IMR-90 (cell line): Measurements from ENCODE around the gene GJC3. TPM values are rescaled to one million over a fixed set of nuclear protein-coding genes. Genes with fewer than 3 reads are reported as not detected.

Experiments used
- ATAC-seq: fragments of 200-7000 bp; cut with Tn5 transposase; 2 replicates; pipeline ENCODE4 v1.9.1; 2020; ENCODE audit warnings: low read depth, mild to moderate bottlenecking, moderate library complexity
- BruUV-seq: library from RNA; stranded (reverse); fragments of 400-500 nt; replicated peaks from 2 replicates; lab custom pipeline; 2021; lab: Mats Ljungman, UMichigan
- CTCF ChIA-PET: fragments of 300-600 bp; formaldehyde crosslinking; extraction: SDS; loops from one replicate; lab custom pipeline; 2021; ENCODE audit warnings: antibody characterized with exemption; lab: Yijun Ruan, JAX
- POLR2A ChIA-PET: fragments of 300-600 bp; sonication (Branson Sonifier 250); formaldehyde crosslinking; loops from one replicate; lab custom pipeline; 2022; ENCODE audit warnings: antibody characterized with exemption; ENCODE audit not compliant: unreplicated experiment; lab: Charles Lee
- DNase-seq: peaks from one replicate; pipeline ENCODE4 v3.0.0; 2013
- H2AFZ ChIP-seq: replicated peaks from 2 replicates; pipeline ENCODE3; 2013; ENCODE audit warnings: low read length, mild to moderate bottlenecking; ENCODE audit not compliant: poor library complexity
- H2AK5ac ChIP-seq: 2 replicates; pipeline ENCODE4 v1.6.1; 2013; ENCODE audit warnings: low read depth, low read length, inconsistent platforms
- H2AK9ac ChIP-seq: replicated peaks from 2 replicates; pipeline ENCODE3; 2013; ENCODE audit warnings: mild to moderate bottlenecking, low read depth, low read length, moderate library complexity; ENCODE audit not compliant: poor library complexity
- H2BK120ac ChIP-seq: 2 replicates; pipeline ENCODE4 v1.6.1; 2013; ENCODE audit warnings: low read depth, low read length, inconsistent platforms
- H2BK15ac ChIP-seq: 3 replicates; pipeline ENCODE4 v1.6.1; 2013; ENCODE audit warnings: low read depth, low read length, inconsistent platforms
- H2BK20ac ChIP-seq: 2 replicates; pipeline ENCODE4 v1.6.1; 2013; ENCODE audit warnings: low read depth, mild to moderate bottlenecking, inconsistent platforms, low read length, moderate library complexity
- H2BK5ac ChIP-seq: 2 replicates; pipeline ENCODE4 v1.6.1; 2013; ENCODE audit warnings: mild to moderate bottlenecking, low read depth, low read length, inconsistent platforms; ENCODE audit not compliant: poor library complexity, severe bottlenecking
- H3K14ac ChIP-seq: replicated peaks from 2 replicates; pipeline ENCODE4 v1.6.1; 2013; ENCODE audit warnings: low read depth, low read length, inconsistent platforms
- H3K18ac ChIP-seq: 2 replicates; pipeline ENCODE4 v1.6.1; 2013; ENCODE audit warnings: low read depth, low read length, control low read depth
- H3K23ac ChIP-seq: 2 replicates; pipeline ENCODE4 v1.6.1; 2013; ENCODE audit warnings: low read depth, low read length, inconsistent platforms
- H3K27ac ChIP-seq: 2 replicates; pipeline ENCODE4 v1.5.1; 2013; ENCODE audit warnings: mild to moderate bottlenecking, control low read depth, low read length; ENCODE audit not compliant: insufficient read depth
- H3K27me3 ChIP-seq: 2 replicates; pipeline ENCODE4 v1.6.1; 2013; ENCODE audit warnings: low read length; ENCODE audit not compliant: control insufficient read depth, insufficient read depth
- H3K36me3 ChIP-seq: 2 replicates; pipeline ENCODE4 v1.6.1; 2013; ENCODE audit warnings: low read length, mixed read lengths; ENCODE audit not compliant: control insufficient read depth, insufficient read depth
- H3K4ac ChIP-seq: 2 replicates; pipeline ENCODE4 v1.6.1; 2013; ENCODE audit warnings: low read depth, low read length, inconsistent platforms
- H3K4me1 ChIP-seq: 2 replicates; pipeline ENCODE4 v1.6.1; 2013; ENCODE audit warnings: low read length, mixed read lengths; ENCODE audit not compliant: control insufficient read depth, insufficient read depth
- H3K4me2 ChIP-seq: 2 replicates; pipeline ENCODE4 v1.6.1; 2013; ENCODE audit warnings: low read depth, mild to moderate bottlenecking, control low read depth, low read length, moderate library complexity
- H3K4me3 ChIP-seq: 2 replicates; pipeline ENCODE4 v1.5.1; 2013; ENCODE audit warnings: low read depth, mild to moderate bottlenecking, control low read depth, low read length, moderate library complexity; ENCODE audit not compliant: insufficient read depth
- H3K56ac ChIP-seq: 2 replicates; pipeline ENCODE4 v1.6.1; 2013; ENCODE audit warnings: low read length, inconsistent platforms; ENCODE audit not compliant: insufficient read depth; ENCODE audit errors: extremely low read depth
- H3K79me1 ChIP-seq, 2 experiments: 2 replicates each; pipeline ENCODE4 v1.6.1; 2013; ENCODE audit warnings: low read length in 2 of 2, inconsistent platforms in 1 of 2, low read depth in 1 of 2
- H3K9ac ChIP-seq: 2 replicates; pipeline ENCODE4 v1.6.1; 2013; ENCODE audit warnings: low read depth, low read length, control low read depth
- H3K9me1 ChIP-seq: 2 replicates; pipeline ENCODE4 v1.6.1; 2013; ENCODE audit warnings: low read length, inconsistent platforms; ENCODE audit not compliant: insufficient read depth
- H3K9me3 ChIP-seq: 2 replicates; pipeline ENCODE4 v1.6.1; 2013; ENCODE audit warnings: low read length; ENCODE audit not compliant: control insufficient read depth, insufficient read depth
- H4K20me1 ChIP-seq: 2 replicates; pipeline ENCODE4 v1.6.1; 2013; ENCODE audit warnings: low read length, inconsistent platforms; ENCODE audit not compliant: insufficient read depth
- H4K5ac ChIP-seq: 2 replicates; pipeline ENCODE4 v1.6.1; 2013; ENCODE audit warnings: mild to moderate bottlenecking, low read depth, low read length, control low read depth
- H4K8ac ChIP-seq, 2 experiments: 2 replicates each; pipeline ENCODE4 v1.6.1; 2013; ENCODE audit warnings: low read depth in 2 of 2, low read length in 2 of 2, control low read depth in 1 of 2, inconsistent platforms in 1 of 2
- H4K91ac ChIP-seq: 2 replicates; pipeline ENCODE4 v1.6.1; 2013; ENCODE audit warnings: low read depth, low read length, inconsistent platforms; ENCODE audit not compliant: insufficient read depth
- BHLHE40 ChIP-seq: fragments of 150-350 bp; IDR thresholded peaks from 2 replicates; pipeline ENCODE4 v1.6.1; 2016; ENCODE audit warnings: mild to moderate bottlenecking, low read depth, low read length
- CEBPB ChIP-seq: IDR thresholded peaks from 2 replicates; pipeline ENCODE4 v1.6.1; 2012; ENCODE audit warnings: low read depth, low read length, improper control_type of control experiment
- CHD1 ChIP-seq: IDR thresholded peaks from 2 replicates; pipeline ENCODE4 v1.6.1; 2012; ENCODE audit warnings: low read depth, low read length, improper control_type of control experiment
- FOS ChIP-seq: fragments of 150-350 bp; IDR thresholded peaks from 2 replicates; pipeline ENCODE4 v1.6.1; 2016; ENCODE audit warnings: low read depth, low read length
- MAZ ChIP-seq: IDR thresholded peaks from 2 replicates; pipeline ENCODE4 v1.6.1; 2012; ENCODE audit warnings: low read depth, mild to moderate bottlenecking, low read length, improper control_type of control experiment, moderate library complexity, borderline replicate concordance
- MXI1 ChIP-seq: IDR thresholded peaks from 2 replicates; pipeline ENCODE4 v1.6.1; 2012; ENCODE audit warnings: low read depth, mild to moderate bottlenecking, low read length, moderate library complexity, borderline replicate concordance
- NFE2L2 ChIP-seq: fragments of 150-350 bp; IDR thresholded peaks from 2 replicates; pipeline ENCODE4 v1.6.1; 2016; ENCODE audit warnings: low read depth, mild to moderate bottlenecking, low read length
- RFX5 ChIP-seq: IDR thresholded peaks from 2 replicates; pipeline ENCODE4 v1.8.0; 2012; ENCODE audit warnings: low read depth, mild to moderate bottlenecking, low read length, moderate library complexity
- USF2 ChIP-seq: fragments of 150-350 bp; IDR thresholded peaks from 2 replicates; pipeline ENCODE4 v1.6.1; 2017; ENCODE audit warnings: mild to moderate bottlenecking, antibody characterized with exemption, low read length, low read depth
- WGBS, 2 experiments: methylation state at CpG; one replicate each; pipeline versions ENCODE4 v1.1.5 to v1.1.7; 2013; ENCODE audit warnings: missing lambda C conversion rate in 2 of 2; ENCODE audit not compliant: insufficient read length in 1 of 2; ENCODE audit errors: extremely low coverage in 2 of 2; 5-methylcytosine and 5-hydroxymethylcytosine counted together
- dilution Hi-C: fragments of 300-500 bp; cut with HindIII; formaldehyde crosslinking; loops from one replicate; pipeline ENCODE4 v1.14.3; 2018; ENCODE audit warnings: low sequenced_read_pairs; ENCODE audit not compliant: unreplicated experiment
- in situ Hi-C: fragments of 300-500 bp; cut with MboI; formaldehyde crosslinking; loops from 3 replicates; pipeline ENCODE4 v1.14.3; 2019; ENCODE audit warnings: low sequenced_read_pairs, inconsistent platforms, mixed read lengths
- intact Hi-C: fragments of 100-400 bp; cut with micrococcal nuclease; formaldehyde crosslinking; loops from 2 replicates; pipeline ENCODE4 v1.10.0; 2022
- polyA plus RNA-seq, 3 experiments: library from polyadenylated mRNA; depleted of rRNA; stranded (reverse); fragments of >200 nt; gene quantifications; 2 replicates each; pipeline ENCODE4 v1.2.3, GENCODE V29; 2012; ENCODE audit warnings: low replicate concordance in 1 of 3
- total RNA-seq: library from RNA; depleted of rRNA; stranded (reverse); fragments of >200 nt; gene quantifications from 2 replicates; pipeline ENCODE4 v1.2.3, GENCODE V29; 2012

Gene GJC3
- total and polyA plus RNA-seq, 2 of the 4 experiments (the other 2 are of a cell fraction) = not detected

- Histone ChIP-seq H2BK15ac (no peak within 1 kb of the TSS), H3K36me3 (no peaks in the 10 kb centered on the region), H3K27ac (no peak within 1 kb of the TSS), H2AFZ (peak within 1 kb of the TSS; percentile 21), H3K23ac (no peak within 1 kb of the TSS), H3K14ac (no peak within 1 kb of the TSS), H3K9me3 (no peaks in the 10 kb centered on the region; the same call in 1 of the 2 replicates), H3K56ac (no peak within 1 kb of the TSS), H3K18ac (no peak within 1 kb of the TSS), H3K9ac (no peak within 1 kb of the TSS), H2BK5ac (no peak within 1 kb of the TSS), H3K4me2 (no peak within 1 kb of the TSS), H3K9me1 (no peaks in the 10 kb centered on the region), H4K20me1 (no peaks in the 10 kb centered on the region), H2BK120ac (no peak within 1 kb of the TSS), H3K4ac (no peak within 1 kb of the TSS), H2BK20ac (no peak within 1 kb of the TSS), H3K79me1 (no peaks in the 10 kb centered on the region), H4K5ac (no peak within 1 kb of the TSS), H2AK9ac (no peak within 1 kb of the TSS), H4K8ac (no peak within 1 kb of the TSS), H3K4me3 (no peak within 1 kb of the TSS), H4K91ac (no peak within 1 kb of the TSS), H2AK5ac (no peak within 1 kb of the TSS), H3K4me1 (no peaks in the 10 kb centered on the region), H3K27me3 (peaks cover 4% of the 10 kb centered on the region)
- BruUV-seq = no TSS peak
- intact Hi-C loops (no loop called here), in situ Hi-C loops (loop anchor here (25.0 kb wide), 1 partner anchor 1311 kb away; no protein-coding TSS in a partner anchor), dilution Hi-C loops (no loop called here)
- DNase-seq (no peak), ATAC-seq (peak; percentile 15; the same call in 1 of the 2 replicates)
- no CpG with 5 or more reads among the region's 5 CpGs for WGBS, 2 experiments
- TF ChIP-seq USF2 (no peak), RFX5 (no peak), BHLHE40 (no peak), MXI1 (no peak), CEBPB (no peak), FOS (no peak), CHD1 (no peak), NFE2L2 (no peak), MAZ (no peak)
- CTCF ChIA-PET = no interaction called here
- POLR2A ChIA-PET = no interaction called here
Observed at GRCh38 chr7:99975782-99976521, 46.5 kb upstream of the GJC3 start, which contains the start of gene AZGP1. TSS of gene AZGP1 (minus strand) at chr7:99976031. CDS start at chr7:99976020, 11 bp downstream.
